Measurements from ENCODE around the gene ZNF770. TPM values are rescaled to one million over a fixed set of nuclear protein-coding genes. Genes with fewer than 3 reads are reported as not detected.

The ZNF770 gene
- 26.0 TPM for total RNA-seq

- peak; percentile 81 for DNase-seq (ENCODE audit: low spot score)
Measured at GRCh38 chr15:34988027-34988902, at the start of gene ZNF770. Gene ZNF770 (minus strand): TSS chr15:34988287. CDS start chr15:34983434, 4,853 bp downstream.

- no peak for DNase-seq (ENCODE audit: low spot score)
Measured at GRCh38 chr15:35028235-35028984, 40.3 kb upstream of the ZNF770 start.

GRCh38 chr15:35023804-35024203, 35.7 kb upstream of the ZNF770 start:
- no peak for DNase-seq (ENCODE audit: low spot score)

- DNase-seq (ENCODE audit: low spot score) = no peak
Measured at GRCh38 chr15:35020974-35021373, 32.9 kb upstream of the ZNF770 start.

GRCh38 chr15:35019404-35020327, 31.6 kb upstream of the ZNF770 start:
- DNase-seq (ENCODE audit: low spot score) = no peak

GRCh38 chr15:35014241-35014640, 26.2 kb upstream of the ZNF770 start:
- DNase-seq (ENCODE audit: low spot score) = no peak

- no peak for DNase-seq (ENCODE audit: low spot score)
Measured at GRCh38 chr15:35013370-35013769, 25.3 kb upstream of the ZNF770 start.

GRCh38 chr15:35007397-35007796, 19.3 kb upstream of the ZNF770 start:
- DNase-seq (ENCODE audit: low spot score) = no peak

GRCh38 chr15:35005933-35006332, 17.8 kb upstream of the ZNF770 start:
- DNase-seq (ENCODE audit: low spot score) = no peak

GRCh38 chr15:35003928-35004327, 15.8 kb upstream of the ZNF770 start:
- no peak for DNase-seq (ENCODE audit: low spot score)

GRCh38 chr15:35000511-35000910, 12.4 kb upstream of the ZNF770 start:
- DNase-seq (ENCODE audit: low spot score) = no peak

GRCh38 chr15:34999906-35000305, 11.8 kb upstream of the ZNF770 start:
- DNase-seq (ENCODE audit: low spot score) = no peak

GRCh38 chr15:34994925-34995324, 6.8 kb upstream of the ZNF770 start:
- DNase-seq (ENCODE audit: low spot score) = no peak

GRCh38 chr15:34993877-34994276, 5.8 kb upstream of the ZNF770 start:
- no peak for DNase-seq (ENCODE audit: low spot score)

GRCh38 chr15:34993412-34993811, 5.3 kb upstream of the ZNF770 start:
- DNase-seq (ENCODE audit: low spot score) = no peak

GRCh38 chr15:34987609-34988026, 469 bp downstream of the ZNF770 start:
- no peak for DNase-seq (ENCODE audit: low spot score)

- no peak for DNase-seq (ENCODE audit: low spot score)
Measured at GRCh38 chr15:34986771-34987480, 1.2 kb downstream of the ZNF770 start.

GRCh38 chr15:34986326-34986725, 1.8 kb downstream of the ZNF770 start:
- DNase-seq (ENCODE audit: low spot score) = no peak

- no peak for DNase-seq (ENCODE audit: low spot score)
Measured at GRCh38 chr15:34984889-34985630, 3.0 kb downstream of the ZNF770 start.

- no peak for DNase-seq (ENCODE audit: low spot score)
Measured at GRCh38 chr15:34976743-34977142, 11.3 kb downstream of the ZNF770 start.
